HG03103 (cell line): ENCODE measurements around the gene ANO4.
"Not testable (repeated sequence)": the region's sequence is repeated elsewhere in the genome, so short reads cannot be mapped to it uniquely, and the experiment has no call there.

Experiments used
- ATAC-seq: cut with Tn5 transposase; IDR thresholded peaks from one replicate; pipeline ENCODE4 v1.9.1; 2021; ENCODE audit warnings: low read depth; ENCODE audit not compliant: unreplicated experiment

Gene ANO4

GRCh38 chr12:100867639-100868393 is 73.2 kb downstream of the ANO4 start:
- no peak for ATAC-seq

DNA sequence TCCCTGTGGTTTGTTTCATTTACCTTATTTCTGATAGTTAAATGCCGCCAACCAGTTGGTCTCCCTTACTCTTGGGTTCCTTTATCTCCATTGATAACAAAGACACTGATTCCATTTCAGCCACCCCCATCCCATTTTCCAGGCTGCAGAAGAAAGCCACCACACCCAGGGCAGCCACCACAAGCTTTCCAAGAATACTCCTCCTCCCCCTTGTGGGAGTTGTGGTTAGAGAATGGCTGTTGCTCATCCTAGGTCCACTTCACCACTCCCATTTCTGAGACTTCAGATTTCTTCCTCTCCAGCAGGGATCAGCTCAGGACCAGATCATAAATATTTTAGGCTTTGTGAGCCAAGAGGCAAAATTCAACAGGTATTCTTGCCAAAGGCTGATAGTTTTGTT is 73.9 kb downstream of the ANO4 start:
- no peak for ATAC-seq

- no peak for ATAC-seq
Observed at GRCh38 chr12:100871195-100871734, 76.7 kb downstream of the ANO4 start.

GRCh38 chr12:100875156-100875555 is 80.6 kb downstream of the ANO4 start:
- ATAC-seq: no peak

- ATAC-seq: no peak
Observed at GRCh38 chr12:100875771-100876170, 81.2 kb downstream of the ANO4 start.

DNA sequence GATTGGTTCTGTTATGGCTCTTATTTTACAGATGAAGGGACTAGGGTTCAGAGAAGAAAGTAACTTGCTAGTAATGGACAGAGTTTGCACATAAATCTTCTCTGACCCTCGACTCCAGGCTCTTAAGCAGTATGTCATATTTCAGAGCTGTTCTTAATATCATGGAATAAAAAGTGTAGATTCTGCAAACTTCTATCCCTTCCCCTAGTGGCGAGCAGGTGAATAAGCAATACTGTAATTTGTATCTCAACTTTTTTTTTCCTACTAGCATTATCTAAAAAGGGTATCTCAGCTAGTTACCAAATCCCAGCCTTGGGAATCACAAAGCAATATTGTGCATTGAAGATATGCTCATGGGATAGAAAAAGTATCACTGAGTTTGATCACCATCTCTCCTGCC is 83.2 kb downstream of the ANO4 start:
- no peak for ATAC-seq

DNA sequence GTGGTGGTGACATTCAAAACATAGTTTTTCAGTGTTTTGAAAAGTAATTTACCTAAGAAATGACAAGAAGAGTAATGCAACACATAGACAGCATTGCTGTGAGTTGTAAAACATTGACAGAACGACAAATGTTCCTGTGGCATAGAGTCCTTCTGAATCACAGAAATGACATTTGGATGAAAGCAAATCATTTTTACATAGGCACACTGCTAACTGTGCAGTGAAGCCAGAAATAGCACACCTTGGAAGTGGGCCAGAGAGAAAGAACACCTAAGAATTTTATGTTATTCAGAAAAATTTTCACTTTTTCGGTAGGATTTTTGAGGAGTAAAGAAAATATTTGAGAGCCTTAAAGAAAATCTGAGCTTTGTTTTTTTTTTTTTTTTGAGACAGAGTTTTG is 100.6 kb downstream of the ANO4 start:
- ATAC-seq: no peak

GRCh38 chr12:100896192-100896591 is 101.6 kb downstream of the ANO4 start:
- ATAC-seq: no peak

DNA sequence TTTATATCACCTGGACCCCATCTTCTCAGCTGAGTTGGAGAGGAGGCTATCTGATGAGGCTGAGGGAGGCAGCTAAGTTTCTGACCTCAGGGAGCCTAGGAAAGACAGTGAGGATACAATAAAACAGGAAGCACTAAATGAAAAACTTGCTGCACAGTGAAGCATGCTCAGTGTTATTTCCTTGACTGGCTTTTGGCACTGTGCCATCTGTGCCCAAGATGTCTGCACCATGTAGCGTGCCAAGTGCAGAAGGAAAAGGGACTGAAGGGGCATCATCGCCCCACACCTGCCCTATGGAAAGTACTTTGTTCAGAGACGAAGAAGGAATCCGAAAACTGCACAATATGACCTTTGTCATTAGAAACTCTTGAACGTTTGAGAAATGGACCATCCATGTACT is 102.7 kb downstream of the ANO4 start:
- ATAC-seq: no peak

DNA sequence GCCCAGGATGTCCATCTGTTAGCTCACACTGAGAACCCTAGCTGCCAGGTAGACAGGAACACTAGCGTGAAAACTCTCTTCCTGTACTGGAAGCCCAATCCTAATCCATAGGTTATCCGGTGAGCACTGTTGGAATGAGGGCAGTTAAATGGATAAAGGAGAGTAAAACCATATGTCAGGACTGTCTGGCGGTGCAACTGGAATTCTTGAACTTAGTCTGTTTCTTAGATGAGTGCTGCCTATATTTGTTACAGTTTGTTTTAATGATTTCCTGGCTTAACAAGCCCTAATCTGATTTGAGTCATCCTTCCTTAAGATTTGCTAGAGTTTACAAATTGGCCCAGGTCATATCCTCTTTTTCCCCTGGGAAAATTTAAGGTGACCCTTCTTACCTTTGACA is 104.7 kb downstream of the ANO4 start:
- no peak for ATAC-seq

GRCh38 chr12:100900808-100901207 is 106.2 kb downstream of the ANO4 start:
- no peak for ATAC-seq

- no peak for ATAC-seq
Observed at GRCh38 chr12:100901266-100901665, 106.7 kb downstream of the ANO4 start.

GRCh38 chr12:100904270-100904669 is 109.7 kb downstream of the ANO4 start:
- no peak for ATAC-seq

GRCh38 chr12:100908501-100908900 is 113.9 kb downstream of the ANO4 start:
- no peak for ATAC-seq

- no peak for ATAC-seq
Observed at GRCh38 chr12:100913872-100914592, 119.5 kb downstream of the ANO4 start.

DNA sequence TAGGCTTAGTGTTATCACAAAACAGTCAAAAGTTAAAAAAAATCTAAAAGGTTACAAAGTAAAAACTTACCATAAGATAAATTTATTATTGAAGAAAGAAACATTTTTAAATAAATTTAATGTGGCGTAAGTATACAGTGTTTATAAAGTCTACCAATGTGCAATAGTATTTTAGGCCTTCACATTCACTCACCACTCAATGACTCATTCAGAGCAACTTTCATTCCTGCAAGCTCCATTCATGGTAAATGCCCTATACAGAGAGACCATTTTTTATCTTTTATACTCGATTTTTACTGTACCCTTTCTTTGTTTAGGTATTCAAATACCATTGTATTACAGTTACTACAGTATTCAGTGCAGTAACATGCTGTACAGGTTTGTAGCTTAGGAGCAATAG is 124.5 kb downstream of the ANO4 start:
- no peak for ATAC-seq

DNA sequence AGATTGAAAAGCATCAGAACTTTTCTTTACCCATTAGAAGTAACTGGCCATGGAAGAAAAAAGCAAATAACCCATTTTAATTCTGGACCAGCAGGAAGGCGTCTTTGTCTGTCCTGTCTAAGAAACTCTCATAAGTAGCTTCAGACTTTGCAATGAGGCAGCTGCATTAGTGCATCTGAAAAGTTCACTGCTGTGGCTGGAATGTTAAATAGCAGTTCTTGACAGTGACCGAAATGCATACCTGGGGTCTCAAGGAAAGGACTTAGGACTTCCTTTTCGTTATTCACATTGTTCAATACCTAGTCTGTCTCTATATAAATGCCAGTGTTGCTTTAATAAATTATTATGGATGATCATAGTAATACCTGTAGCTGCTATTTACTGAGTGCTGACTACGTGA is 125.9 kb downstream of the ANO4 start:
- ATAC-seq: no peak

- ATAC-seq: no peak
Observed at GRCh38 chr12:100926669-100927248, 132.2 kb downstream of the ANO4 start.

DNA sequence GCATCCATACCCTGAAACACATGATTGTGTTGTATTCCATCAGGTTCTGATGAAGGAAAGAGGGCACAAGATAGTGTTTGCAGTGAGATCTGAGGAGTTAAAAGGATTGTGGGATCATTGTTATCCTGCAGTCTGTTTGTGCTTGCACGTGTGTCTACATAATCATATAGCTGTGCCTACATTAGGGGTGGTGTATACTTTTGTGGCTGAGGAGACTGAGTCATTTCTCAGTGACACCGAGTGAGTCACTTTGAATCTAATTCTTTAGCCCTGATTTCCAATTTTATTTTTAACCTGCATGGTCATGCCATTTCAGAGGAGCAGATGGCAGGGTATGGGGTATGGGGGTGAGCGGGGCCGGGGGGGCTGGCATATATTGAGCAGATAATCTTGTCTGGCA is 133.2 kb downstream of the ANO4 start:
- no peak for ATAC-seq

- ATAC-seq: no peak
Observed at GRCh38 chr12:100932571-100932970, 138.0 kb downstream of the ANO4 start.

DNA sequence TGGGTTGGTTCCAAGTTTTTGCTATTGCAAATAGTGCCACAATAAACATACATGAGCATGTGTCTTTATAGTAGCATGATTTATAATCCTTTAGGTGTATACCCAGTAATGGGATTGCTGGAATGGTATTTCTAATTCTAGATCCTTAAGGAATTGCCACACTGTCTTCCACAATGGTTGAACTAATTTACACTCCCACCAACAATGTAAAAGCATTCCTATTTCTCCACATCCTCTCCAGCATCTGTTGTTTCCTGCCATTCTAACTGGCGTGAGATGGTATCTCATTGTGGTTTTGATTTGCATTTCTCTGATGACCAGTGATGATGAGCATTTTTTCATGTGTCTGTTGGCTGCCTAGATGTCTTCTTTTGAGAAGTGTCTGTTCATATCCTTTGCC is 139.0 kb downstream of the ANO4 start:
- not testable (repeated sequence) for ATAC-seq

- ATAC-seq: no peak
Observed at GRCh38 chr12:100935929-100936328, 141.4 kb downstream of the ANO4 start.
